MM.1S (cell line): Measurements from ENCODE around the gene AP4S1.

Source experiments
- EZH2phosphoT487 ChIP-seq: fragments of 300-600 bp; sonication (generic); IDR thresholded peaks from 2 replicates; pipeline ENCODE4 v1.6.1; 2018; ENCODE audit warnings: antibody characterized with exemption, low read length
- TF ChIP-seq, protein P1 (sequence below): fragments of 300-600 bp; sonication (generic); IDR thresholded peaks from 2 replicates; pipeline ENCODE4 v1.5.1; 2016; ENCODE audit warnings: antibody characterized with exemption, low read length, mixed read lengths

DNA sequence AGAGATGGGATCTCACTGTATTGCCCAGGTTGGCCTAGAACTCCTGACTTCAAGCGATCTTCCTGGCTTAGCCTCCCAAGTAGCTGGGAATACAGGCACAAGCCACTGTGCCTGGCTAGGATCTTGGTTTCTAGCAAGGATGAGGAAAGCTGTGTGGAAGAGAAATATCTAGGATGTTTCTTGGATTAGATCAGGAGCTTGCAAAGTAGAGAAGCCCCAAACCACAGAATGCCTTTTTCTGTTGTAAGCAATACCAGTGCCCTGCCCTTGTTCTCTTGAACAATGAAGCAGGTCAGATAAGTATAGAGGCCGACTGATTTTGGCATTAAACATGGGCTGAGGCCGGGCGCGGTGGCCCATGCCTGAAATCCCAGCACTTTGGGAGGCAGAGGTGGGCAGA, 45.0 kb downstream of the AP4S1 start:
- TF ChIP-seq, protein P1, sequence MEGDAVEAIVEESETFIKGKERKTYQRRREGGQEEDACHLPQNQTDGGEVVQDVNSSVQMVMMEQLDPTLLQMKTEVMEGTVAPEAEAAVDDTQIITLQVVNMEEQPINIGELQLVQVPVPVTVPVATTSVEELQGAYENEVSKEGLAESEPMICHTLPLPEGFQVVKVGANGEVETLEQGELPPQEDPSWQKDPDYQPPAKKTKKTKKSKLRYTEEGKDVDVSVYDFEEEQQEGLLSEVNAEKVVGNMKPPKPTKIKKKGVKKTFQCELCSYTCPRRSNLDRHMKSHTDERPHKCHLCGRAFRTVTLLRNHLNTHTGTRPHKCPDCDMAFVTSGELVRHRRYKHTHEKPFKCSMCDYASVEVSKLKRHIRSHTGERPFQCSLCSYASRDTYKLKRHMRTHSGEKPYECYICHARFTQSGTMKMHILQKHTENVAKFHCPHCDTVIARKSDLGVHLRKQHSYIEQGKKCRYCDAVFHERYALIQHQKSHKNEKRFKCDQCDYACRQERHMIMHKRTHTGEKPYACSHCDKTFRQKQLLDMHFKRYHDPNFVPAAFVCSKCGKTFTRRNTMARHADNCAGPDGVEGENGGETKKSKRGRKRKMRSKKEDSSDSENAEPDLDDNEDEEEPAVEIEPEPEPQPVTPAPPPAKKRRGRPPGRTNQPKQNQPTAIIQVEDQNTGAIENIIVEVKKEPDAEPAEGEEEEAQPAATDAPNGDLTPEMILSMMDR: no peak
- no peak for TF ChIP-seq EZH2phosphoT487
